Stimulated activated CD8-positive, alpha-beta memory T cell treated with anti-CD3 and anti-CD28 coated beads, Interleukin-4, amount 100 ng/mL, for 48 hours (primary cell): ENCODE results near the gene IGFL4.

Experiments
- DNase-seq: peaks from one replicate; pipeline ENCODE4 v3.0.0-alpha.2; 2020

The IGFL4 gene

GRCh38 chr19:46040952-46041500, at the start of gene IGFL4:
Gene IGFL4, minus strand, starts transcription at chr19:46041002. Its CDS starts 40 bp downstream, at chr19:46040962.
- no peak for DNase-seq

- no peak for DNase-seq
Observed at GRCh38 chr19:46090444-46090843, 49.6 kb upstream of the IGFL4 start.

GRCh38 chr19:46089432-46089831, 48.6 kb upstream of the IGFL4 start:
- DNase-seq, result no peak

GRCh38 chr19:46088101-46088500, 47.3 kb upstream of the IGFL4 start:
- DNase-seq, result no peak

GRCh38 chr19:46085888-46086287, 45.1 kb upstream of the IGFL4 start:
- DNase-seq, result no peak

GRCh38 chr19:46082728-46083050, 41.9 kb upstream of the IGFL4 start:
- DNase-seq, result no peak

GRCh38 chr19:46081928-46082727, 41.3 kb upstream of the IGFL4 start:
- no peak for DNase-seq

GRCh38 chr19:46080561-46080960, 39.8 kb upstream of the IGFL4 start:
- no peak for DNase-seq

- no peak for DNase-seq
Observed at GRCh38 chr19:46079576-46079975, 38.8 kb upstream of the IGFL4 start.

GRCh38 chr19:46078573-46079332, 38.0 kb upstream of the IGFL4 start:
- DNase-seq, result peak; percentile 59

GRCh38 chr19:46077815-46078167, 37.0 kb upstream of the IGFL4 start:
- DNase-seq, result no peak

GRCh38 chr19:46076951-46077814, 36.4 kb upstream of the IGFL4 start:
- DNase-seq, result peak; percentile 60

GRCh38 chr19:46076031-46076880, 35.5 kb upstream of the IGFL4 start:
- no peak for DNase-seq

GRCh38 chr19:46073268-46073922, 32.6 kb upstream of the IGFL4 start:
- no peak for DNase-seq

- DNase-seq, result no peak
Observed at GRCh38 chr19:46069806-46070341, 29.1 kb upstream of the IGFL4 start.

GRCh38 chr19:46068345-46069258, 27.8 kb upstream of the IGFL4 start:
- DNase-seq, result no peak

GRCh38 chr19:46067691-46068090, 26.9 kb upstream of the IGFL4 start:
- DNase-seq, result no peak

GRCh38 chr19:46066471-46066870, 25.7 kb upstream of the IGFL4 start:
- DNase-seq, result no peak

- DNase-seq, result no peak
Observed at GRCh38 chr19:46065486-46066071, 24.8 kb upstream of the IGFL4 start.

- no peak for DNase-seq
Observed at GRCh38 chr19:46063201-46063600, 22.4 kb upstream of the IGFL4 start.
